Tibial nerve (tissue), 4 donors: Measurements from ENCODE around the gene JMJD6. TPM values are rescaled to one million over a fixed set of nuclear protein-coding genes. Genes with fewer than 3 reads are reported as not detected.

Experiments
- DNase-seq, 2 donors: peaks; one replicate each; pipeline ENCODE4 v3.0.0-alpha.2; 2019; ENCODE audit warnings: low spot score in 2 of 2
- H3K27ac ChIP-seq, 4 donors: fragments of 200-600 bp; sonication (generic) in 3 of 4; one replicate each; pipeline ENCODE4 v1.5.1; 2017 to 2019; ENCODE audit warnings: mild to moderate bottlenecking in 1 of 4
- H3K27me3 ChIP-seq, 2 donors: fragments of 200-600 bp; sonication (generic) in 1 of 2; one replicate each; pipeline versions ENCODE4 v1.5.1 to v1.6.0; 2017 to 2019
- H3K36me3 ChIP-seq, 3 donors: fragments of 200-600 bp; sonication (generic); one replicate each; pipeline ENCODE4 v1.5.1; 2018 to 2019
- H3K4me1 ChIP-seq, 4 donors: fragments of 200-600 bp; sonication (generic) in 3 of 4; one replicate each; pipeline ENCODE4 v1.5.1; 2017 to 2019
- H3K4me3 ChIP-seq, 4 donors: fragments of 200-600 bp; sonication (generic) in 3 of 4; one replicate each; pipeline ENCODE4 v1.5.1; 2017 to 2019; ENCODE audit warnings: mild to moderate bottlenecking in 1 of 4, moderate library complexity in 1 of 4
- H3K9me3 ChIP-seq, 4 donors: fragments of 200-600 bp; sonication (generic) in 3 of 4; one replicate each; pipeline ENCODE4 v1.5.1; 2017 to 2019
- EP300 ChIP-seq, 2 donors: sonication (generic); formaldehyde crosslinking; IDR thresholded peaks; one replicate each; pipeline ENCODE4 v1.6.1; 2017; ENCODE audit warnings: antibody characterized with exemption in 2 of 2, mild to moderate bottlenecking in 1 of 2
- POLR2A ChIP-seq, 2 donors: fragments of 450-650 bp; IDR thresholded peaks; one replicate each; pipeline ENCODE4 v1.6.1; 2017; ENCODE audit warnings: antibody characterized with exemption in 2 of 2, mild to moderate bottlenecking in 2 of 2, moderate library complexity in 2 of 2
- WGBS, 2 donors: methylation state at CpG; one replicate each; pipeline ENCODE4 v1.1.5; 2018; 5-methylcytosine and 5-hydroxymethylcytosine counted together
- total RNA-seq, 4 donors: library from RNA; depleted of rRNA; stranded (reverse); fragments of >200 nt; gene quantifications; one replicate each; pipeline ENCODE4 v1.1.0, GENCODE V29; 2016
- TF ChIP-seq, protein P1 (sequence below), 5 experiments: fragments of 200-600 bp in 3 of 5; fragments of 450-650 bp in 2 of 5; sonication (generic) in 3 of 5; IDR thresholded peaks; one replicate each; pipeline ENCODE4 v1.5.1; 2016 to 2019; ENCODE audit warnings: antibody characterized with exemption in 5 of 5, mild to moderate bottlenecking in 3 of 5, moderate library complexity in 2 of 5

The JMJD6 gene
- total RNA-seq, 4 donors from 2014 or later = 14.0 to 45.0 (median 34.2) TPM

DNA sequence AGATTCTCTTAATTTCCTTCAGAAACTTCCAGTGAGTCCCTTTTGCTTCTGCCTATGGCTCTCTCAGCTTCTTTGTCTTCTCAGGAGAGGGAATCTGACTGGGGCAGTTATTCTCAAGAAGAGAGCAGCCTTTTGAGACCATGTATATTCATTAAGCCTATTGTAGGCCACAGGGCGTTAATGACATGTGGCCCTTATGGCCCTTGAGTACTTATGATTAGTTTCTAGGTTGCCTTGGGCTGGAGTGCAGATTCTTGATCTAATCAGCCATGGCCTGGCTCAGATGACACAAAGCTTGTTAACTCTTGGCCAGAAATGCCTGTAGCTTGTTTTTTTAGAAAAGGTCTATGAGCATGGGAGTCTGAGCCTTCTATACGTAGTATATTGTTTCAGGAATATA is 28.9 kb upstream of the JMJD6 start:
- Histone ChIP-seq H3K4me1 (peaks cover 0 to 4% (median 0%) of the 10 kb centered on the region in 4 donors), H3K27ac (no peak overlapping the region), H3K4me3 (no peak overlapping the region), H3K36me3 (peaks cover 0 to 76% (median 4%) of the 10 kb centered on the region in 3 donors), H3K27me3 (no peaks in the 10 kb centered on the region), H3K9me3 (no peaks in the 10 kb centered on the region)
- no peak for DNase-seq
- TF ChIP-seq EP300 (IDR thresholded peaks at IDR 0.05) (no peak), POLR2A (IDR thresholded peaks at IDR 0.05) (no peak)
- TF ChIP-seq, protein P1, sequence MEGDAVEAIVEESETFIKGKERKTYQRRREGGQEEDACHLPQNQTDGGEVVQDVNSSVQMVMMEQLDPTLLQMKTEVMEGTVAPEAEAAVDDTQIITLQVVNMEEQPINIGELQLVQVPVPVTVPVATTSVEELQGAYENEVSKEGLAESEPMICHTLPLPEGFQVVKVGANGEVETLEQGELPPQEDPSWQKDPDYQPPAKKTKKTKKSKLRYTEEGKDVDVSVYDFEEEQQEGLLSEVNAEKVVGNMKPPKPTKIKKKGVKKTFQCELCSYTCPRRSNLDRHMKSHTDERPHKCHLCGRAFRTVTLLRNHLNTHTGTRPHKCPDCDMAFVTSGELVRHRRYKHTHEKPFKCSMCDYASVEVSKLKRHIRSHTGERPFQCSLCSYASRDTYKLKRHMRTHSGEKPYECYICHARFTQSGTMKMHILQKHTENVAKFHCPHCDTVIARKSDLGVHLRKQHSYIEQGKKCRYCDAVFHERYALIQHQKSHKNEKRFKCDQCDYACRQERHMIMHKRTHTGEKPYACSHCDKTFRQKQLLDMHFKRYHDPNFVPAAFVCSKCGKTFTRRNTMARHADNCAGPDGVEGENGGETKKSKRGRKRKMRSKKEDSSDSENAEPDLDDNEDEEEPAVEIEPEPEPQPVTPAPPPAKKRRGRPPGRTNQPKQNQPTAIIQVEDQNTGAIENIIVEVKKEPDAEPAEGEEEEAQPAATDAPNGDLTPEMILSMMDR (IDR thresholded peaks at IDR 0.05) = no peak
- WGBS, 2 donors = 98 to 100% methylated on average over 2 of the region's 2 CpGs

DNA sequence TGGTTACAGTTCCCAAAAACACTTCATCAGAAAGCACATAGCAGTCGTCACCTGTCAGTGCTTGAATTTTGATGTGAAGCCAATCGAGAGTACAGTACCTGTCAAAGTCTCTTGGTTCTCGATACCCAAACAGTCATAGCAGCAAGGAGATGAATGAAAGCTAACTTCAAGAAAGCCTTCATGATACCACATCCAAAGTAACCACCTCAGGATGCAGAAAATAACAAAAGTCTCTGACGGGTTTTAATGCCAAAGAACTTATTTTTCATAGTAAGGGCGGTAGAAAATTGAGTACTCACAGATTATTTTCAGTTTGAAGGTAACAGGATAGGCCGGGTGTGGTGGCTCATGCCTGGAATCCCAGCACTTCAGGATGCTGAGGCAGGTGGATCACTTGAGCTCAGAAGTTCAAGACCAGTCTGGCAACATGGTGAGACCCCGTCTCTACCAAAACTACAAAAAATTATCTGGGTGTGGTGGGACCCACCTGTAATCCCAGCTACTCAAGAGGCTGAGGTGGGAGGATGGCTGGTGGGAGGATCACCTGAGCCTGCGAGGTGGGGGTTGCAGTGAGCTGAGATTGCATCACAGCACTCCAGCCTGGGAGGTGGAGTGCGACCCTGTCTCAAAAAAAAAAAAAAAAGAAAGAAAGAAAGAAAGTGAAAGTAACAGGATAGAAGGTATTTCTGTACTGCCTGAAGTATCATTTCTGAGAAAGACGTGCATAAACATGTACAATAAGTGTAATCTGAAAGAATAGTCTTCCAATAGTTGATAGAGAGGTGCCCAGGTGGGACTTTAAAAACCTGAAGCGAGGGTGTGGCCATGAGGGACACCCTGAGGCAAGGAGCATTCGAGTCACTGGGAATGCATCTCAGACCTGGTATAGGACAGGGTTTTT is 26.9 kb upstream of the JMJD6 start:
- peak overlapping the region in 1 of 4 donors; percentile 13 for H3K27ac ChIP-seq
- H3K4me1 ChIP-seq = peaks cover 0 to 4% (median 0%) of the 10 kb centered on the region in 4 donors
- H3K36me3 ChIP-seq = peaks cover 0 to 75% (median 3%) of the 10 kb centered on the region in 3 donors
- WGBS, 2 donors = 89 to 95% methylated on average over 12 of the region's 12 CpGs
- no peak overlapping the region for H3K4me3 ChIP-seq
- no peaks in the 10 kb centered on the region for H3K27me3 ChIP-seq
- no peaks in the 10 kb centered on the region for H3K9me3 ChIP-seq
- no peak for DNase-seq
- TF ChIP-seq, protein P1 (IDR thresholded peaks at IDR 0.05) = no peak
- TF ChIP-seq EP300 (IDR thresholded peaks at IDR 0.05) (no peak), POLR2A (IDR thresholded peaks at IDR 0.05) (no peak)

DNA sequence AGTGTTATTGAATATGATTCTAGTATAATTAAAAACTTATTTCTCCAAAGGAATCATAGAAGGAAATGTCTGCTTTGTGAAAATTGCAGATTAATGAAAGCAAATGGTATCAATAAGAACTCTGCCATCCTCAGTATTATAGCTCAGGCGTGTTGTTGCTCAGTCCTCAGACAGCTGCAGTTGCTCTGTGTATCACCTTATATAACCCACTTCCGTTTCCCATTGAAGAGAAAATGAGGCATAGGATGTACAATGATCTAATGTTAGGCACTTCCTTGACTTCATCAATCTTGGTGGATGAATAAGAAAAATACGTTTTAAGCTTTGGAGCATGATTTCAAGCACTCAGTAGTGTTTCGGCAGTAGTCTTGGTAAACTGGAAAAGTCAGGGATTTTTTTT is 25.6 kb upstream of the JMJD6 start:
- Histone ChIP-seq H3K27me3 (no peaks in the 10 kb centered on the region), H3K4me1 (peaks cover 0 to 12% (median 0%) of the 10 kb centered on the region in 4 donors), H3K27ac (peak overlapping the region in 1 of 4 donors; percentile 40), H3K36me3 (peaks cover 0 to 71% (median under 1%) of the 10 kb centered on the region in 3 donors), H3K9me3 (no peaks in the 10 kb centered on the region), H3K4me3 (no peak overlapping the region)
- TF ChIP-seq EP300 (IDR thresholded peaks at IDR 0.05) (no peak), POLR2A (IDR thresholded peaks at IDR 0.05) (no peak)
- TF ChIP-seq, protein P1 (IDR thresholded peaks at IDR 0.05) = no peak
- 55 to 59% methylated on average over 4 of the region's 4 CpGs for WGBS, 2 donors
- no peak for DNase-seq

DNA sequence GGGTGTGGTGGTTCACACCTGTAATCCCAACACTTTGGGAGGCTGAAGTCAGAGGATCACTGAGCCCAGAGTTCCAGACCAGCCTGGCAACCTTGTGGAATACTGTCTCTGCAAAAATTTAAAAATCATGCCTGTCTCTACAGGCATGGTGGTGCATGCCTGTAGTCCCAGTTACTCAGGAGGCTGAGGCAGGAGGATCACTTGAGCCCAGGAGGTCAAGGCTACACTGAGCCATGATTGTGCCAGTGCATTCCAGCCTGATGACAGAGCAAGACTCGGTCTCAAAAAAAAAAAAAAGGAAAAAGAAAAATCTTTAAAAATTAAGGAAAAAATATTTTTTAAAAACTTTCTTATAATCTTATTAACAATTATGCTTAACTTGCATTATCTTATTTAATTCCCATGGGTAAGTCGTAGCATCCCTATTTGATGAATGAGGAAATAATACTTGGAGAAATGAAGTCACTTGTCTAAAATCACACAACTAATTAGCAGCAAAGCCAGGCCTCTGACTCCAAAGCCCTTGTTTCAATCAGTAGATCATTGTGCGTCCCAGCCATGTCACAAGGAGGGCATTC is 25.1 kb upstream of the JMJD6 start:
- H3K27ac ChIP-seq = peak overlapping the region in 1 of 4 donors; percentile 40
- TF ChIP-seq, protein P1 (IDR thresholded peaks at IDR 0.05) = no peak
- TF ChIP-seq POLR2A (IDR thresholded peaks at IDR 0.05) (no peak), EP300 (IDR thresholded peaks at IDR 0.05) (no peak)
- H3K4me1 ChIP-seq = peaks cover 0 to 12% (median 0%) of the 10 kb centered on the region in 4 donors
- H3K36me3 ChIP-seq = peaks cover 0 to 71% (median 0%) of the 10 kb centered on the region in 3 donors
- H3K4me3 ChIP-seq = no peak overlapping the region
- DNase-seq = no peak
- no peaks in the 10 kb centered on the region for H3K9me3 ChIP-seq
- no peaks in the 10 kb centered on the region for H3K27me3 ChIP-seq
- 49 to 59% methylated on average over 3 of the region's 3 CpGs for WGBS, 2 donors

DNA sequence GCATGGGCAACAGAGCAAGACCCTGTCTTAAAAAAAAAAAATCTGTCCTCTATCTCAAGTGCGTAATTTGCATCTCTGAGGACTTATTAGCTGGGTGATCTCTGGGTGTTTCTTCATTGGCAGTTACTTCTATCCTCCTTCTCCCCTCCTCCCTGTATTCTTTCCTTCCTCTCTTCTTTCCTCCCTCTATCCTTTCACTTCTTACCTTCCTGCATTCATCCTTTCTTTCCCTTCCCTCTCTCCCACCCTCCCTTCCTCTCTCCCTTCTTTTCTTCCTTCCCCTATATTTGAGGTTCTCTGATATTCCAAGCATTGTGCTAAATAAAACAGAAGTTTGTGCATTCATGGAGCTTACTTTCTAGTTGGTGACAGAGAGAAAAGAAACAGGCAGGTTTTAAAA is 22.3 kb upstream of the JMJD6 start:
- WGBS, 2 donors = 100% methylated on average over 1 of the region's 1 CpG
- Histone ChIP-seq H3K4me3 (no peak overlapping the region), H3K27me3 (no peaks in the 10 kb centered on the region), H3K9me3 (no peaks in the 10 kb centered on the region), H3K4me1 (peaks cover 0 to 12% (median 0%) of the 10 kb centered on the region in 4 donors), H3K36me3 (peaks cover 0 to 75% (median 8%) of the 10 kb centered on the region in 3 donors), H3K27ac (peak overlapping the region in 1 of 4 donors; percentile 28)
- DNase-seq = no peak
- TF ChIP-seq EP300 (IDR thresholded peaks at IDR 0.05) = no peak
